Measurements from ENCODE around the gene FGFRL1. TPM values are rescaled to one million over a fixed set of nuclear protein-coding genes. Genes with fewer than 3 reads are reported as not detected.

FGFRL1 gene
- total and polyA plus RNA-seq, 2 of the 13 experiments (the other 11 are each of a cell fraction or from before 2014, with no cell fraction given), result 19.1 to 30.6 TPM

DNA sequence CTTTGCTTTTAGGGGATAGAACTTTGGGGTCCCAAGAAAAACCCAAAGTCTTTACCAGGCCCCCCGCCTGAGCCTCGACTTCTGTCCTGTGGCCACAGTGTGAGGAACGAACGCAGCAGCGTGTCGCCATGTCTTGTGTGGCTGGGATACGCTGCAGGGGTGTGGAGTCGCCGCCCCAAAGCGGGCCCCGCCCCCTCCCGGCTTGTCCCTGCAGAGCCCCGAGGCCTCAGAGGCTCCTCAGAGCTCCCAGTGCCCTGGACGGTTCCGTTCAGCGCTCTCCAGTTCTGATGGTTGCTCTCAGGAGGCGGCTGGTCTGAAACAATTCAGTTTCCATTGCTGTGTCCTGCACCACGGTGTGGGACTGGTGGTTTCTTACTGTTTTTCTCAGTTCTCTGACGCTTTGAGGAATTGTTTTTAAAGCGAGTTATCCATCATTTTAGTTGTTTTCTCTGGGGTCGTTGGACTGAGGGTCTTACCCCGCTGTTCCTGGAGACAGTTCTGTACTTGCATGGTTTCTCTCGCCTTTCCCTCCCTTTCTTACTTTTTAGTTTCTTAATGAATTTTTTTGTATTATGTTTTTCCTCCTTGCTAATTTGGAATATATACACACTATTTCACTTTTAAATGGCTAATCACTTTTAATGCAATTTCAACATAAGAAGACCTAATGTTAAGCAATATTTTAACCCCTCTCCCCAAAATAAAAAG is 26.1 kb upstream of the FGFRL1 start (continued):
- TF ChIP-seq, protein P1, sequence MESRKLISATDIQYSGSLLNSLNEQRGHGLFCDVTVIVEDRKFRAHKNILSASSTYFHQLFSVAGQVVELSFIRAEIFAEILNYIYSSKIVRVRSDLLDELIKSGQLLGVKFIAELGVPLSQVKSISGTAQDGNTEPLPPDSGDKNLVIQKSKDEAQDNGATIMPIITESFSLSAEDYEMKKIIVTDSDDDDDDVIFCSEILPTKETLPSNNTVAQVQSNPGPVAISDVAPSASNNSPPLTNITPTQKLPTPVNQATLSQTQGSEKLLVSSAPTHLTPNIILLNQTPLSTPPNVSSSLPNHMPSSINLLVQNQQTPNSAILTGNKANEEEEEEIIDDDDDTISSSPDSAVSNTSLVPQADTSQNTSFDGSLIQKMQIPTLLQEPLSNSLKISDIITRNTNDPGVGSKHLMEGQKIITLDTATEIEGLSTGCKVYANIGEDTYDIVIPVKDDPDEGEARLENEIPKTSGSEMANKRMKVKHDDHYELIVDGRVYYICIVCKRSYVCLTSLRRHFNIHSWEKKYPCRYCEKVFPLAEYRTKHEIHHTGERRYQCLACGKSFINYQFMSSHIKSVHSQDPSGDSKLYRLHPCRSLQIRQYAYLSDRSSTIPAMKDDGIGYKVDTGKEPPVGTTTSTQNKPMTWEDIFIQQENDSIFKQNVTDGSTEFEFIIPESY (CRISPR knock-in tag; IDR thresholded peaks at IDR 0.05), result no peak
- TF ChIP-seq ZNF441 (CRISPR knock-in tag; IDR thresholded peaks at IDR 0.05; ENCODE audit: borderline replicate concordance) (no peak), RAD21 (CRISPR knock-in tag; IDR thresholded peaks at IDR 0.05) (peak; percentile 31; the same call in 1 of the 2 replicates), NR2F6 (IDR thresholded peaks at IDR 0.05) (no peak), NR2F6 (CRISPR knock-in tag; IDR thresholded peaks at IDR 0.05) (no peak), HNRNPLL (IDR thresholded peaks at IDR 0.05; ENCODE audit: low read depth, low read length, poor library complexity, severe bottlenecking) (peak; percentile 21), RCOR2 (CRISPR knock-in tag; IDR thresholded peaks at IDR 0.05) (no peak), TAF1 (CRISPR knock-in tag; IDR thresholded peaks at IDR 0.05) (peak; percentile 73), HNF4A (CRISPR knock-in tag; IDR thresholded peaks at IDR 0.05) (no peak), XBP1 (CRISPR knock-in tag; IDR thresholded peaks at IDR 0.05) (no peak), ZNF530 (CRISPR knock-in tag; IDR thresholded peaks at IDR 0.05; ENCODE audit: low read depth) (no peak), ATM (IDR thresholded peaks at IDR 0.05; ENCODE audit: borderline replicate concordance) (no peak), SP4 (CRISPR knock-in tag; IDR thresholded peaks at IDR 0.05) (no peak), NR2C2 (CRISPR knock-in tag; IDR thresholded peaks at IDR 0.05; ENCODE audit: borderline replicate concordance) (no peak), JUND (CRISPR knock-in tag; IDR thresholded peaks at IDR 0.05) (no peak), TCF7L2 (IDR thresholded peaks at IDR 0.05; ENCODE audit: low read depth, low read length) (no peak), ZNF24 (IDR thresholded peaks at IDR 0.05) (no peak), SALL2 (CRISPR knock-in tag; IDR thresholded peaks at IDR 0.05) (no peak), CCAR2 (optimal IDR thresholded peaks at IDR 0.05; ENCODE audit: low read depth, low read length) (no peak)
- TF ChIP-seq, protein P2, sequence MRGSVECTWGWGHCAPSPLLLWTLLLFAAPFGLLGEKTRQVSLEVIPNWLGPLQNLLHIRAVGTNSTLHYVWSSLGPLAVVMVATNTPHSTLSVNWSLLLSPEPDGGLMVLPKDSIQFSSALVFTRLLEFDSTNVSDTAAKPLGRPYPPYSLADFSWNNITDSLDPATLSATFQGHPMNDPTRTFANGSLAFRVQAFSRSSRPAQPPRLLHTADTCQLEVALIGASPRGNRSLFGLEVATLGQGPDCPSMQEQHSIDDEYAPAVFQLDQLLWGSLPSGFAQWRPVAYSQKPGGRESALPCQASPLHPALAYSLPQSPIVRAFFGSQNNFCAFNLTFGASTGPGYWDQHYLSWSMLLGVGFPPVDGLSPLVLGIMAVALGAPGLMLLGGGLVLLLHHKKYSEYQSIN (CRISPR knock-in tag; IDR thresholded peaks at IDR 0.05; ENCODE audit: borderline replicate concordance), result no peak
- TF ChIP-seq, protein P3, sequence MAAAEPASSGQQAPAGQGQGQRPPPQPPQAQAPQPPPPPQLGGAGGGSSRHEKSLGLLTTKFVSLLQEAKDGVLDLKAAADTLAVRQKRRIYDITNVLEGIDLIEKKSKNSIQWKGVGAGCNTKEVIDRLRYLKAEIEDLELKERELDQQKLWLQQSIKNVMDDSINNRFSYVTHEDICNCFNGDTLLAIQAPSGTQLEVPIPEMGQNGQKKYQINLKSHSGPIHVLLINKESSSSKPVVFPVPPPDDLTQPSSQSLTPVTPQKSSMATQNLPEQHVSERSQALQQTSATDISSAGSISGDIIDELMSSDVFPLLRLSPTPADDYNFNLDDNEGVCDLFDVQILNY (CRISPR knock-in tag; conservative IDR thresholded peaks at IDR 0.05), result no peak
- TF ChIP-seq, protein P4, sequence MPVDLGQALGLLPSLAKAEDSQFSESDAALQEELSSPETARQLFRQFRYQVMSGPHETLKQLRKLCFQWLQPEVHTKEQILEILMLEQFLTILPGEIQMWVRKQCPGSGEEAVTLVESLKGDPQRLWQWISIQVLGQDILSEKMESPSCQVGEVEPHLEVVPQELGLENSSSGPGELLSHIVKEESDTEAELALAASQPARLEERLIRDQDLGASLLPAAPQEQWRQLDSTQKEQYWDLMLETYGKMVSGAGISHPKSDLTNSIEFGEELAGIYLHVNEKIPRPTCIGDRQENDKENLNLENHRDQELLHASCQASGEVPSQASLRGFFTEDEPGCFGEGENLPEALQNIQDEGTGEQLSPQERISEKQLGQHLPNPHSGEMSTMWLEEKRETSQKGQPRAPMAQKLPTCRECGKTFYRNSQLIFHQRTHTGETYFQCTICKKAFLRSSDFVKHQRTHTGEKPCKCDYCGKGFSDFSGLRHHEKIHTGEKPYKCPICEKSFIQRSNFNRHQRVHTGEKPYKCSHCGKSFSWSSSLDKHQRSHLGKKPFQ (CRISPR knock-in tag; IDR thresholded peaks at IDR 0.05; ENCODE audit: insufficient replicate concordance), result peak; percentile 63
- TF ChIP-seq, protein P5, sequence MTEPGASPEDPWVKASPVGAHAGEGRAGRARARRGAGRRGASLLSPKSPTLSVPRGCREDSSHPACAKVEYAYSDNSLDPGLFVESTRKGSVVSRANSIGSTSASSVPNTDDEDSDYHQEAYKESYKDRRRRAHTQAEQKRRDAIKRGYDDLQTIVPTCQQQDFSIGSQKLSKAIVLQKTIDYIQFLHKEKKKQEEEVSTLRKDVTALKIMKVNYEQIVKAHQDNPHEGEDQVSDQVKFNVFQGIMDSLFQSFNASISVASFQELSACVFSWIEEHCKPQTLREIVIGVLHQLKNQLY (CRISPR knock-in tag; IDR thresholded peaks at IDR 0.05), result no peak
- TF ChIP-seq, protein P6, sequence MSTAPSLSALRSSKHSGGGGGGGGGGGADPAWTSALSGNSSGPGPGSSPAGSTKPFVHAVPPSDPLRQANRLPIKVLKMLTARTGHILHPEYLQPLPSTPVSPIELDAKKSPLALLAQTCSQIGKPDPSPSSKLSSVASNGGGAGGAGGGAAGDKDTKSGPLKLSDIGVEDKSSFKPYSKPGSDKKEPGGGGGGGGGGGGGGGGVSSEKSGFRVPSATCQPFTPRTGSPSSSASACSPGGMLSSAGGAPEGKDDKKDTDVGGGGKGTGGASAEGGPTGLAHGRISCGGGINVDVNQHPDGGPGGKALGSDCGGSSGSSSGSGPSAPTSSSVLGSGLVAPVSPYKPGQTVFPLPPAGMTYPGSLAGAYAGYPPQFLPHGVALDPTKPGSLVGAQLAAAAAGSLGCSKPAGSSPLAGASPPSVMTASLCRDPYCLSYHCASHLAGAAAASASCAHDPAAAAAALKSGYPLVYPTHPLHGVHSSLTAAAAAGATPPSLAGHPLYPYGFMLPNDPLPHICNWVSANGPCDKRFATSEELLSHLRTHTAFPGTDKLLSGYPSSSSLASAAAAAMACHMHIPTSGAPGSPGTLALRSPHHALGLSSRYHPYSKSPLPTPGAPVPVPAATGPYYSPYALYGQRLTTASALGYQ (CRISPR knock-in tag; IDR thresholded peaks at IDR 0.05), result no peak

All from HepG2 (cell line).